Fibroblast of villous mesenchyme (primary cell): Measurements from ENCODE around the gene SLFN13. TPM values are rescaled to one million over a fixed set of nuclear protein-coding genes. Genes with fewer than 3 reads are reported as not detected.
"Not testable (repeated sequence)": the region's sequence is repeated elsewhere in the genome, so short reads cannot be mapped to it uniquely, and the experiment has no call there.

Experiments
- DNase-seq: peaks from one replicate; pipeline ENCODE4 v3.0.0-alpha.2; 2010; ENCODE audit warnings: low read depth
- H3K4me3 ChIP-seq: 2 replicates; pipeline ENCODE4 v1.5.1; 2011; ENCODE audit warnings: low read depth, mild to moderate bottlenecking, low read length
- total RNA-seq: library from RNA; depleted of rRNA; stranded (reverse); fragments of >200 nt; gene quantifications from 2 replicates; pipeline ENCODE4 v1.2.3, GENCODE V29; 2012
- TF ChIP-seq, protein P1 (sequence below): IDR thresholded peaks from 2 replicates; pipeline ENCODE4 v1.5.1; 2012; ENCODE audit warnings: low read depth, mild to moderate bottlenecking, low read length; ENCODE audit not compliant: insufficient read depth

SLFN13 gene
- total RNA-seq, 1 donor = 2.6 TPM

DNA sequence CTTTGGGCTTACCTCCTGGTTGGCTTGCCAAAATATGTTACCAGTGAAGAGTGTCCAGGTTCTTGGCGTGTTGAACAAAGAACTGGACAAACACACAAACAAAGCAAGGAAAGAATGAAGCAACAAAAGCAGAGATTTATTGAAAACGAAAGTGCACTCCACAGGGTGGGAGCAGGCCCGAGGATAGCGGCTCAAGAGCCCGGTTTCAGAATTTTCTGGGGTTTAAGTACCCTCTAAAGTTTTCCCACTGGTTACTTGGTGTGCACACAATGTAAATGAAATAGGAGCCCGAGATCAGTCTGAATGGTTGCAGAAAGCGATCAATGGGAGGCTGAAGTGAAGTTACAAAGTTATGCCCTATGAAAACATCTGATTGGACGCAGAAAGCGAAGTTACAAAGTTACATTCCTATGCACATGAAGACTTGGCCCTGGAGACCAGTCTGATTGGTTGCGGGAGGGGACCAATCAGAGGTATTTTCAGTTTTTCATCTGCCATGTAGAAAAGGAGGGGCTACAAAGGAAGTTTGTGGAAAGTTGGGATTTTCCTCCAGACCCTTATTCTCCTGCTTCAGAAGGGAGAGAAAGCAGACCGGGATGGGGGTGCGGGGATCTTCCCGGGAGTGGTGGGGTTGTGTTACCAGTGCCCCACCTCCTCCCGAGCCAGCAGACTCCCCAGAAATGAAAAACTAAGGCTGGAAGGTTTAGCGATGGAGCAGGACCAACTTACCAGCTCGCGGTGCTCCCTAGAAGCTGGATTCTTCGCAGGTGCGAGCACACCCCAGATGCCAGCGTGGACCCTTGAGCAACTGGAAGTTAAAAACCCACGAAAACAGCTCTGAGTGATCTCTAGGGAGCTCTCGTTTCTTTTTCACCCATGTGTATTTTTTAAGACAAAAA, 16.1 kb downstream of the SLFN13 start, which contains the start of gene SLFN12:
SLFN12 (minus strand) TSS at position 325 of the 899 bp plus-strand sequence. CDS start 9,472 bp downstream, outside the sequence.
- TF ChIP-seq, protein P1, sequence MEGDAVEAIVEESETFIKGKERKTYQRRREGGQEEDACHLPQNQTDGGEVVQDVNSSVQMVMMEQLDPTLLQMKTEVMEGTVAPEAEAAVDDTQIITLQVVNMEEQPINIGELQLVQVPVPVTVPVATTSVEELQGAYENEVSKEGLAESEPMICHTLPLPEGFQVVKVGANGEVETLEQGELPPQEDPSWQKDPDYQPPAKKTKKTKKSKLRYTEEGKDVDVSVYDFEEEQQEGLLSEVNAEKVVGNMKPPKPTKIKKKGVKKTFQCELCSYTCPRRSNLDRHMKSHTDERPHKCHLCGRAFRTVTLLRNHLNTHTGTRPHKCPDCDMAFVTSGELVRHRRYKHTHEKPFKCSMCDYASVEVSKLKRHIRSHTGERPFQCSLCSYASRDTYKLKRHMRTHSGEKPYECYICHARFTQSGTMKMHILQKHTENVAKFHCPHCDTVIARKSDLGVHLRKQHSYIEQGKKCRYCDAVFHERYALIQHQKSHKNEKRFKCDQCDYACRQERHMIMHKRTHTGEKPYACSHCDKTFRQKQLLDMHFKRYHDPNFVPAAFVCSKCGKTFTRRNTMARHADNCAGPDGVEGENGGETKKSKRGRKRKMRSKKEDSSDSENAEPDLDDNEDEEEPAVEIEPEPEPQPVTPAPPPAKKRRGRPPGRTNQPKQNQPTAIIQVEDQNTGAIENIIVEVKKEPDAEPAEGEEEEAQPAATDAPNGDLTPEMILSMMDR = no peak
- H3K4me3 ChIP-seq = peak within 1 kb of the TSS; percentile 77
- DNase-seq = peak; percentile 98

DNA sequence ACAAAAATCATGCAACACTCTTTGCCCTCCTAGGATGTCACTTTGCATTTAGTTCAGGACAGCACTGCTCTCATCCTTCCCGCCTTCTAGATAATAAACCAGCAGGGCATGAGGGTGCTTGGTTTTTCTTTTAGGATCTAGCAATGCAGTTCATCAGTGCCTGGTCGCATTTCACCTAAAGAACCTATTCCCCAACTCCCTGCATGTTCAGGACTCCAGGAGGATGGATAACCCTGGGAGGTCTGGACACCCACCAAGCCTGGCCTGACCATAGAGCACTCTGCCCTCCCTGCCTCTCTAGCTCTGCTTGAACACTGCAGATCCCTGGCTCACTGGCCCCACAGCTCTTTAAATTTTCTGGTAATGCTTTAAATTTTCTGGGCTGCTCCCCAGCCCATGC, 18.9 kb downstream of the SLFN13 start:
- H3K4me3 ChIP-seq = no peak overlapping the region
- TF ChIP-seq, protein P1 = no peak
- no peak for DNase-seq

DNA sequence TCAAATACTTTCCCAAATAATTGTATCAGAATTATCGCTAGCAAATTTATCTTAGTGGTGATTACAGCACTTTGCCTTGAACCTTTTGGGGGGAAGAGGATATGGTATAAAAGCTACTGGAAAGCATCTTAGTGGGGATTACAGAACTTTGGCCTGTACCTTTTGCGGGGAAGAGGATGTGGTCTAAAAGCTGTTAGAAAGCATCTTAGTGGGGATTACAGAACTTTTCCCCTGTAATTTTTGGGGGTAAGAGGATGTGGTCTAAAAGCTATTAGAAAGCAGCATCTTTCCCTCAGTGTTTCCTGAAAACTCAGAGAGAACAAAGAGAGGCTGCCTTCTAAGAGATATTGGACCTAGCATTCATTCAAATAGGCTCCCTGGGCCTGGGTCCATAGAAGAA, 20.3 kb downstream of the SLFN13 start:
- TF ChIP-seq, protein P1 = no peak
- no peak for DNase-seq

DNA sequence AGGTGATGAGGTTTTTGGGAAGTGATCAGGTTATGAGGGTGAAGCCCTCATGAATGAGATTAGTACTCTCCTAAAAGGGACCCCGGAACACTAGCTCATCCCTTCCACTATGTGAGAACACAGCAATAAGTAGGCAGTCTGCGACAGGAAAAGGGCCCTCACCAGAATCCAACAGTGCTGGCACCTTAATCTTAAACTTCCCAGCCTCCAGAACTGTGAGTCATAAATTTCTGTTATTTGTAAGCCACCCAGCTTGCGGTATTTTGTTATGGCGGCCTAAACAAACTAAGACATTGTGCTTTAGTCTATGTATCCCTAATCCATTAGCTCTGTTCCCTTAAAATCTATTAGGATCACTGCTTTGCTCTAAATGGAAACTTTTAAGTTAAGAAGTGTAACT, 24.8 kb downstream of the SLFN13 start:
- TF ChIP-seq, protein P1 = no peak
- H3K4me3 ChIP-seq = no peak overlapping the region
- DNase-seq = peak; percentile 47

More for the DNA sequence above, 20.3 kb downstream of the SLFN13 start:
- no peak overlapping the region for H3K4me3 ChIP-seq

DNA sequence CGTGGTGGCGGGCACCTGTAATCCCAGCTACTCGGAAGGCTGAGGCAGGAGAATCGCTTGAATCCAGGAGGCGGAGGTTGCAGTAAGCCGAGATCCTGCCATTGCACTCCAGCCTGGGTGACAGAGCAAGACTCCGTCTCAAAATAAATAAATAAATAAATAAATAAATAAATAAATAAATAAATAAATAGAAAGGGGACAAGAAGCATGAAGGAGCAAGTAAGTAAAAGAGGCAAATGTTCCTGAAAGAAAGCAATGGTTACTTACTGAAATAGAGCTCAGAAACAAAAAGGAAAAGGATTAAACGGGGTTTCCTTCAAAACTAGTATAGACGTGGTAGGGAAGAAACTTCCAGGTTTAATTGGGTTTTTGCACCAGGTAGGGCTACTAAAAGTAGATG, 27.5 kb downstream of the SLFN13 start:
- H3K4me3 ChIP-seq, DNase-seq: not testable (repeated sequence)

DNA sequence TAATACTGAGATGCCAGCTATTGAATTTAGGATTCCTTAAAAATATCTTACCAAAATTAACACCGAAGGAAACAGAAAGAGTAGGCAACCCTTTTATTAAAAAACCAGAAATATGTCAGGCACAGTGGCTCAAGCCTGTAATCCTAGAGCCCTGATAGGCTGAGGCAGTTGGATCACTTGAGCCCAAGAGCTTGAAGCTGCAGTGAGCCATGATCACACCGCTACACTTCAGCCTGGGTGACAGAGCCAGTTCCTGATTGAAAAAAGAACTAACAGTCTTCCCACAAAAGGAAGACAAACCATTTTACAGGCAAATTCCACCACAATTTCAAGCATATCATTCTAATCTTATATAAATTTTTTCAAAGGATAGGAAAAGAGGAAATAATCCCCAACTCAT, 31.9 kb downstream of the SLFN13 start:
- H3K4me3 ChIP-seq = no peak overlapping the region
- DNase-seq = no peak
- TF ChIP-seq, protein P1 = no peak

DNA sequence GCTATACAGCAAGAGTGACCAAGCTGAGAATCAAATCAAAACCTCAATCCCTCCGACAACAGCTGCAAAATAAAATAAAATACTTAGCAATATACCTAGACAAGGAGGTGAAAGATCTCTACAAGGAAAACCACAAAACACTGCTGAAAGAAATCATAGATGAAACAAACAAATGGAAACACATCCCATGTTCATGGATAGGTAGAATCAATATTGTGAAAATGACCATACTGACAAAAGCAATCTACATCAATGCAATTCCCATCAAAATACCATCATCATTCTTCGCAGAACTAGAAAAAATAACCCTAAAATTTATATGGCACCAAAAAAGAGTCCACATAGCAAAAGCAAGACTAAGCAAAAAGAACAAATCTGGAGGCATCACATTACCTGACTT, 33.9 kb downstream of the SLFN13 start:
- not testable (repeated sequence) for DNase-seq, H3K4me3 ChIP-seq

DNA sequence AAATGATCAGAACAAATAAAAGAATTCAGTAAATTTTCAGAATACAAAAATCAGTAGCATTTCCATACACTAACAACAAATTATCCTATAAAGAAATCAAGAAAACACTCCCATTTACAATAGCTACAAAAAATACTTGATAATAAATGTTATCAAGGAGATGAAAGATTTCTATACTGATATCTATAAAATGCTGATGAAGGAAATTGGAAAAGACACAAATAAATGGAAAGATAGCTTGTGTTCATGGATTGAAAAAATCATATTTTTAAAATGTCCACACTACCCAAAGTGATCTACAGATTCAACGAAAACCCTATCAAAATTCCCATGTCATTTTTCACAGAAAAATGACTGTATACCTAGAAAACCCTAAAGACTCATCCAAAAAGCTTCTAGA, 34.3 kb downstream of the SLFN13 start:
- H3K4me3 ChIP-seq = no peak overlapping the region
- TF ChIP-seq, protein P1 = no peak
- no peak for DNase-seq
